Mucosa of gallbladder (tissue), 1 donor: Measurements from ENCODE around the gene PRSS48. TPM values are rescaled to one million over a fixed set of nuclear protein-coding genes. Genes with fewer than 3 reads are reported as not detected.
"Not testable (repeated sequence)": the region's sequence is repeated elsewhere in the genome, so short reads cannot be mapped to it uniquely, and the experiment has no call there.

Experiments
- DNase-seq: peaks from one replicate; pipeline ENCODE4 v3.0.0-alpha.2; 2020; ENCODE audit warnings: low spot score
- total RNA-seq: library from RNA; stranded (reverse); gene quantifications from one replicate; pipeline ENCODE4 v1.2.1, GENCODE V29; 2021
- donor health status: DM: no; HTN: no; CAD: no.

PRSS48 gene
- total RNA-seq, 1 donor from 2014 or later = not detected

DNA sequence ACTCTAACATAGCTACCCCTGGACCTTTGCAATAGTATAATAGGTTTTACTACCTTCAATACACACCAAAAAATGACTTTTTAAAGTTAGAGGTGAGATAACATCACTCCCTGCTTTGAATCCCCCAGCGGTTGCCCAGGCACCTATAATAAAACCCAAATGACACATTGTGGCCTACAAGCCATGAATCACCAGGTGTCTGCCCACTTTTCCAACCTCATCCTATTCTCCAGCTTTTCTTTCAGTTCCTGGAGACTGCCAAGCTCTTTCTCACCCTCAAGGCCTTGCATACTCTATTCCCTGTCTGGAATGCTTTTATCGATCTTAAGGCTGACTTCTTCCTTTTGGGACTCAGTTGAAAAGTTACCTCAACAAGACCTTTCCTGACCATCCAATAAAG is 16.4 kb upstream of the PRSS48 start:
- DNase-seq = no peak

DNA sequence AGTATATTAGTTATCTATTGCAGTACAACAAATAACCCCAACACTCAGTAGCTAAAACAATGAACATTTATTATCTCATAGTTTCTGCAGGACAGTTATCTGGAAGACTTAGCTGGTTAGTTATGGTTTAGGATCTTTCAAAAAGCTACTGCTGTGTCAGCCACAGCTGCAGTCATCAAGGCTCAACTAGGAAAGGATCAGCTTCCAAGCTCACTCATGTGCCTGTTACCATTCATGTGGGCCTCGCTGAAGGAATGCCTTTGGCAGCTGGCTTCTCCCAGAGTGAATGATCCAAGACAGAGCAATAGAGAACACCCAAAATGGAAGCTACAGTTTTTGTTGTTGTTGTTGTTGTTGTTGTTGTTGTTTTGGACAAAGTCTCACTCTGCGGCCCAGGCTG is 13.5 kb upstream of the PRSS48 start:
- no peak for DNase-seq

DNA sequence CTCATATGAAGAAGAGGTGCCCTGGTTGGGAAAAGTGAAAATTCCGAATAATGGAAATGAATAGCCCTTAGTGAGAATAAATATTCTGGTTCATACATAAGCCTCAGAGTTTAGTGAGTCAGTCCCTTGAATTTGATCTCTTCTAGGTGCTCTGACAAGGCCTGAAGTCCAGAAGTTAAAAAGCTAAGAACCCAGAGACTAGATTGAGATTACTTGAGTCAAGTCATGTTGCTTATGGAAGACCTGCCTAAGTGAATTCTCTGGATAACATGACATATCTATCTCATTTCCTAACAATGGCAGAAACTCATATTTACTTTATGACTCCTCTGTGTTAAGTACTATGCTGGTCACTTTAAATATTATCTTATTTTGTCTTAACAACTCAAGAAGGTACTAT is 10.5 kb upstream of the PRSS48 start:
- DNase-seq = no peak

DNA sequence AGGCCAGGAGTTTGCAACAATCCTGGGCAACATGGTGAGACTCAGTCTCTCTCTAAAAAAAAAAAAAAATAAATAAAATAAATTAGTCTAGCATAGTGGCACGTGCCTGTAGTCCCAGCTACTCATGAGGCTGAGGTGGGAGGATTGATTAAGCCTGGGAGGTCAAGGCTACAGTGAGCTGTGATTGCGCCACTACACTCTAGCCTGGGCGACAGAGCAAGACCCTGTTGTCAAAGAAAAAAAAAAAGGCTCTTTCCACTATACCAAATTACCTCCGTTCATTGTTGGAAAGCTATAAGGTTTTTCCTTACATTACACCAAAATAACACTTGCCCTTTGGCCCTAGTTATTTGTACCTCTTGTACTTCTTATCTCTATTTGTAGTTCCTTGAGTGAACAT is 9.9 kb upstream of the PRSS48 start:
- DNase-seq = no peak

DNA sequence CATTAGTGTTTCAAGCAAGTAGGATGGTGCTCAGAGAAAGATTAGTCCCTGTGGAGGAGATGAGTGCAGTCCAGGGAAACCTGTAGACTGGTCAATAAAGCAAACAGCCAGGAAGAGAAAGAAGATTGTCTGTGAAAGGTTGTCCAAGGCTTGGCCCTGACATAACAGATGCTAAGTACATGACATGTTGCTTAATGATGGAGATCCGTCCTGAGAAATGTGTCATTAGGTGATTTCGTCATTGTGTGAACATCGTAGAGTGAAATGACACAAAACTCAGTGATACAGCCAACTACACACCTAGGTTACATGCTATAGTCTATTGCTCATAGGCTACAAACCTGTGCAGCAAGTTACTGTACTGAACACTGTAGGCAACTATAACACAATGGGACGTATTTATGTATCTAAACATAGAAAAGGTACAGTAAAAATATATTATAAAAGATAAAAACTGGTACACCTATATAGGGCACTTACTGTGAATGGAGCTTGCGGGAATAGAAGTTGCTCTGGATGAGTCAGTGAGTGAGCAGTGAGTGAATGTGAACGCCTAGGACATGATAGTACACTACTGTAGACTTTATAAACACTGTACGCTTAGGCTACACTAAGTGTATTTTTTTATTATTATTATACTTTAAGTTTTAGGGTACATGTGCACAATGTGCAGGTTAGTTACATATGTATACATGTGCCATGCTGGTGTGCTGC is 9.0 kb upstream of the PRSS48 start:
- no peak for DNase-seq

DNA sequence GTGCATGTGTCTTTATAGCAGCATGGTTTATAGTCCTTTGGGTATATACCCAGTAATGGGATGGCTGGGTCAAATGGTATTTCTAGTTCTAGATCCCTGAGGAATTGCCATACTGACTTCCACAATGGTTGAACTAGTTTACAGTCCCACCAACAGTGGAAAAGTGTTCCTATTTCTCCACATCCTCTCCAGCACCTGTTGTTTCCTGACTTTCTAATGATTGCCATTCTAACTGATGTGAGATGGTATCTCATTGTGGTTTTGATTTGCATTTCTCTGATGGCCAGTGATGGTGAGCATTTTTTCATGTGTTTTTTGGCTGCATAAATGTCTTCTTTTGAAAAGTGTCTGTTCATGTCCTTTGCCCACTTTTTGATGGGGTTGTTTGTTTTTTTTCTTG is 8.1 kb upstream of the PRSS48 start:
- DNase-seq = not testable (repeated sequence)

DNA sequence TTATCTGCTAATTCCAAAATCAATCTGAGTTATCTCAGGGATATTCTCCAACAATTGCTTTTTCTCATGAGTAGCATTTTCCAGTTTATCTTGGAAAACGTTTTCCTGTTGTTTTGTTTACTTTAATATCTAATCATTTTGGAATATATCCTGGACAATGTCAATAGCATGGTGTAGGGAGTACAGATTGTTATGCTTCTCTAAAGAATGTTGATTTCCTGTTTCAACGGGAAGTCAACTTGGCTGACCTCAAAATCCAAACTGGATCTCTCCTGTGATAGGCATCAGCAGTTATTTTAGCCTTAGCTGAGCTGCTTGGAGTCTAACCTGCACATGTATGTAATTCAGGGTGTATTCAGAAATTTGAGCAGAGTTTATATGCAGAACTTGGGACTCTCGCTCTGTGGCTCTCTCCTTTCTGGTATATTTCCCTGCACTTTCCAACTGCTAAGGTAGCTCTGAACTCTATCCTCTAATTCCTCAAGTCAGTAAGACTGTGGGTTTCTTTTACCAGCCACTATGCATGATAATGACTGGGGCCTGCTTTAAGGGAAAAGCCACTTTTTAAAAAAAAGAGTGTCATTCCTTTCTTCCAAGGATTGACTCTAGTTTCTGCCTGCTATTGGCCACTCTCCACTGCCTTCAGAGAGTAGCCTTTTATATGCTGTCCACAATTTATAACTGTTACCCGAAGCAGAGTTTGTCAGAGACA is 7.7 kb downstream of the PRSS48 start:
- DNase-seq = no peak

DNA sequence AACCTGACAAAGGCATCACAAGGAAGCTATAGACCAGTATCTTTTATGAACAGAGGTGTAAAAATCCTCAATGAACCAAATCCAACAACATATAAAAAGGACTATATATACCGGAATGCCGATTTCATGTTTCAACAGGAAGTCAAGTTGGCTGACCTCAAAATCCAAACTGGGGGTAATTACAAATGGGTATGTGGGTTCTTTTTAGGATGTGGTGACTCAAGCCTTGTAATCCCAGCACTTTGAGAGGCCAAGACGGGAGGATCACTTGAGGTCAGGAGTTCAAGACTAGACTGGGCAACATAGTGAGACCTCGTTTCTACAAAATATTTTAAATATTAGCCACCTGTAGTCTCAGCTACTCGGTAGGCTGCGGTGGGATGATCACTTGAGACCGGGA is 10.4 kb downstream of the PRSS48 start:
- no peak for DNase-seq

DNA sequence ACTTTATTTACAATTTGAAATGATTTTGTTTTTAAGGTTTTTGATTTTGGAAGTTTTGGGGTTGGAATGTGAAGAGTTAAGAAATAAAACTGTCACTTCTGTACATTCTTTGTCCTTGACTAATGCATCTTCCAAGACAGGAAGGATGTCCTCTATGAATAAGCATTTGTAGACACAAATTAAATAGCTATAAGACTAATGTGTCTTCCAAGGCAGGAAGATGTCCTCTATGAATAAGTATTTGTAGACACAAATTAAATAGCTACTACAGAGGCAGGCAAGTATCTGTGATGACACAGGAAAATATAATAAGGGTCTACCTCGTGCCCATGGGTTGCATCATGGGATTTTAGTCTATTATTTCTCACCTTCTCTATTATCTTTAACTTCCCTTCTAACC is 14.5 kb downstream of the PRSS48 start:
- DNase-seq = no peak

DNA sequence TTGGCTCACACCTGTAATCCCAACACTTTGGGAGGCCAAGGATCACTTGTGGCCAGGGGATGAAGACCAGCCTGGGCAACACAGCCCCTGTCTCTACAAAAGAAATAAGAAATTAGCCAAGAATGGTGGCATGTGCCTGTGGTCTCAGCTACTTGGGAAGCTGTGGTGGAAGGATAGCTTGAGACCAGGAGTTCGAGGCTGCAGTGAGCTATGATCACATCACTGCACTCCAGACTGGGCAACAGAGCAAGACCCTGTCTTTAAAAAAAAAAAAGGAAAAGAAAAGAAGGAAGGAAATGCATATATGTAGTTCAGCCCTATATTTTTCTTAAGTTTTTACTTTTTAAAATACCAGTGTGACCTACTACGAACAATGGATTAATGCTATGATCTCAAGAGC is 15.1 kb downstream of the PRSS48 start:
- no peak for DNase-seq

DNA sequence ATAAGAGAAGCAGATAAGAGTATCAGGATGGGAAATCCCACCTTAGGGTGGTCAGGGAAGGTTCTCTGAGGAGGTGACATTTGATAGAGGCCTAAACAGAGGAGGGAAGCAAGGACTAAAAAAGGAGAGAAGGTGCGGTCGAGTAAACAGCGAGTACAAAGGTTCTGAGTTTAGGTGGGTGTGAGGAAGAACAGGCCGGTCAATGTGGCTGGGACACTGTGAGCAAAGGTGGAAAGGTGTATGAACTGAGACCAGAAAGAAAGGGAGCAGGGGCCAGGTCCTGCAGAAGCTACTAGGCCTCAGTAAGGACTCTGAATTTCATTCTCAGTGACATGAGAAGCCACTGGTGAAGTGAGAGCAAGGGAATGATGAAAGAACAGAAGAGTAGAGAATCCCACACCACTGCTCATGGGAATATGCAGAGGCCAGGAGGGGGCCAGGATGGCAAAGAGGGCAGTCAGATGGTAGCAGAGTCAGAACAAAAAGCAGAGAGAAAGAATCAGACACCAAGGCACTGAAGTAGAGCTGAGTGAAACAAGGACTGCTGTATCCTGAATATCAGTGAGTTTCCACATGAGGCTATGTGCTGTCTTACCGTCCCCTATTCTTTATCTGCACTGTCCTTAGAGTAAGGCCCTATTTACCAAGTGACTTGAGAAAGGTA is 18.0 kb downstream of the PRSS48 start:
- DNase-seq = no peak

DNA sequence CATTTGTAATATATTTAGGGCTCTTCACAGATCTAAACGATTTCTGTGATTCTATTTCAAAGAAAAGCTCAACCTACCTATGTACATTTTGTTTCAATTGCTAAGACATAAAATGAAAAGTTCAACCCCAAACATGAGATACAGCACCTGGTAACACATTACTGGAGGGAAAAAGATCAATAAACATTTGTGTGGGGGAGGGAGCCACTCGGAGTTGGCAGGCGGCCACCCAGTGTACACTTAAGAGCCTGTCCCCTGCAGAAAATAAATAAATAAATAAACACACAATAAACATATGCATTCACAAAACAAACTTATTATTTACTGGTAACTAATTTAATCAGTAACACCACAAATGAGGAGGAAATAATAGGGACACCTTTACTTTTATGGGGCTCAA is 19.3 kb downstream of the PRSS48 start:
- DNase-seq = no peak

DNA sequence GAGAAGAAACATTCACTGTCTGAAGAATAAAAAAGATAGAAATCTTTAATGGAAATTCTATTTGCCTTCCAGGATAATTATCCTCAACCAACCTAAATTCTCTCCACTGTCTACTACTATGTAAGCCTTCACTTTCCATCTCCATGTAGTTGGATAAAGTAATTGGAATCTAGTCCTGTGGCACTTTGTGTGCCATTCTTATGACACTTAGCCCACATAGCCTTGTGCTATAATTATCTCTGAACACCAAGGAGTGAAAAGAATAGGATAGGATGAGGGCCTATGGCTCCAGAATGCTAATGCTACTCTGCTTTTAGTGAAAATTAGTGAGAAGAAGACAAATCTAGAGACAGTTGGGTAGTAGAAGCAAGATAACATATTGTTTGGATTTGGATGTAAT is 20.2 kb downstream of the PRSS48 start:
- DNase-seq = no peak

DNA sequence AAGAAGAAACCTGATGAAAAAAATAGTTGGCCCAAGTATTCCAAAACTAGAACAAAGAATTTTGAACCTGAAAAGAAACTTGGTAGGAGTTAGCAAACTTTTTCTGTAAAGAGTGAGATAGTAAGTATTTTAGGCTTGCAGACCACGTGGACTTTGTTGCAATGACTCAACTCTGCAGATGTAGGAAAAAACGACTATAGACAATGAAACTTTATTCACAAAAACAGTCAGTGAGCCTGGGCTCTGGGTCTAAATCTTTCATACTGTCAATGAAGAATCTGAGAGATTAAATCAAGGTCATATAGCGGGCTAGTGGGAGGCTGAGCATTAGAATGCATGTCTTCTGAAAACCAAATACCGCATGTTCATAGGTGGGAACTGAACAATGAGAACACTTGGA is 25.5 kb downstream of the PRSS48 start:
- no peak for DNase-seq

DNA sequence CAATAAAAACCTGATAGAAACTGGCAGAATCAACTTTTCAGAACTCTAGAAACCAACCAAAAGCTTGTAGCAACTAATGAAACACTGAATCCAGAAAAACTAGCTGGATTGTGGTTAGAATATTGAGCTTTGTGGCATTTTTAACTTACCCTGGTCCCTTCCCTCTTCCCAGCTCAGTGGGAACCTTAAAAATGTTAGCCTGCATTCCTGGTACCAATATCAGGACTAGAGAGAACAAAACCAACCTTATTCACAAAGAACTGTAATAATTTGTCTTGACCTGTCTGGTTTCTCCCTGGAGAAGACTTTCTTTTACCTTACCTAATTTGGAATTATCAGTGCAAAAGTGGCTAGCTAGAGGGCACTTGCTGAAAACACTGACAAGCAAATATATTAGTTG is 27.3 kb downstream of the PRSS48 start:
- DNase-seq = no peak

DNA sequence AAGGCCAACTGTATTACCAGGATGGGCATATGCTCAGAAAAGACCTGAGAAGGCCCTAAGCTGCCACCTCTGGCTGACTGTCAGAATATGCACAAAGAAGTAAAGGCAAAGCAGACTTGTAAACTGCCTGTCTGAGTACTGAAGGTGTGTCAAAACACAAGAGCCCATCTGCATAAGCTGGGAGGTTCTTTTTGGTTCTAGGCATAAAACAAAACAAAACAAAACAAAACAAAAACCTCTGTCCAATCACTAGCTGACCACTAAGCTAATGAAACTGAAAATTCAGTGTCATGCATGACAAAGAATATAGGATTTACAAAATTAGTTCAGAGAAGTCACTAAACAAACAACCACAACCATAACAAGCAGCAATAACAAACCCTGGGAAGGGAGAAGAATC is 27.8 kb downstream of the PRSS48 start:
- no peak for DNase-seq

DNA sequence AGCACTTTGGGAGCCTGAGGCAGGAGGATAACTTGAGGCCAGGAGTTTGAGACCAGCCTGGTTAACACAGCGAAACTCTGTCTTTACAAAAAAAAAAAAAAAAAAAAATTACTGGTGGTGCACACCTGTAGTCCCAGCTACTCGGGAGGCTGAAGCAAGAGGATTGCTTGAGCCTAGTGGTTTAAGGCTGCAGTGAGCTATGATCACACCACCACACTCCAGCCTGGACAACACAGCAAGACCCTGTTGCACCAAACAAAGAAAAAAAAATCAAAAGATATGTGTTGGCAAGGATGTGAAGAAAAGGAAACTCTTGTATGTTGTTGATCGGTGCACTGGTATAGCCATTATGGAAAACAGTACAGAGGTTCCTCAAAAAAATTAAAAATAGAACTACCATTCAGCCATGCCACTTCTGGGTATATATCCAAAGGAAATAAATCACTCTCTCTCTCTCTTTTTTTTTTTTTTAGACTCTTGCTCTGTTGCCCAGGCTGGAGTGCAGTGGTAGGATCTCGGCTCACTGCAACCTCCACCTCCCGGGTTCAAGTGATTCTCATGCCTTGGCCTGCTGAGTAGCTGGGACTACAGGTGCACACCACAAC is 33.3 kb downstream of the PRSS48 start:
- no peak for DNase-seq

DNA sequence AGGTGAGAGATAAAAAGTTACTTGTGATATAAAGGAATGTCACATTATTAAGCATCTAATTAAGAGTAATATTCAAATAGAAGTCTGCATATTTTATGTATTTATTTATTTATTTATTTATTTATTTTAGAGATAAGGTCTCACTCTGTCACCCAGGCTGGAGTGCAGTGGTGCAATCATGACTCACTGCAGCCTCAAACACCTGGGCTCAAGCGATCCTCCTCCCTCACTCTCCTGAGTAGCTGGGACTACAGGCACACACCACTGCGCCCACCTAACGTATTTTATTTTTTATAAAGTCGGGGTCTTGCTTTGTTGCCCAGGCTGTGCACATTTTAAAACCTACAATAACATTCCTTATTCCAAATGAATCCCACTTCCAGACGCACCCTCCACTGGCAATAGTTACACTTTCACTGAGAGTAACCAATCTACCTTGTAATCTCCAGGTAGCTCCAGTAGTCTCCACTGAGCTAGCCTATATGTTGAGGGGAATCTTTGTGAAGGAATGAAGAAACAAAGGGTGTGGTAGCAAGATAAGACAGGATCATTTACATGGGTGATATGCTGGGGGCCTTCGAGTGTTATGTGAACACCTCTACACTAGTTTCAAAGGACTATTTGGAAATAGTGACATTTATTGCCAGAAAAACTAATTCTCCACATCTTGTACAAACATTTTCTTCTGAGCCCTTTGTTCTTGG is 36.5 kb downstream of the PRSS48 start:
- no peak for DNase-seq

DNA sequence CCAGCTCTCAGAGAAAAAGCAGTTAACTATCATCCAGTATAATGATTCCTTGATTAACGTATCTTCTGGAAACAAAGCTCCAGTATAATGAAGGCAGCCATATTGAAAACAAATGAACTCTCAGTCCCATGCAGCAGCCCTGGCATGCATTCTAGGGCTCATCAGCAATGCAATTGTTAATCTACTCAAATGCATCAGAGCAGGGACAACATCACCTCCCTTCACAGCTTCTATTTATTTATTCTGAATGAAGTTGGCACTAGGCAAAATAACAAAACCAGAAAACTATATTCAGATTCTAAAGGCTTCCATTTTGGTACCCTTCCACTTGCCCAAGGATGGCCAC is 37.0 kb downstream of the PRSS48 start:
- DNase-seq = no peak

DNA sequence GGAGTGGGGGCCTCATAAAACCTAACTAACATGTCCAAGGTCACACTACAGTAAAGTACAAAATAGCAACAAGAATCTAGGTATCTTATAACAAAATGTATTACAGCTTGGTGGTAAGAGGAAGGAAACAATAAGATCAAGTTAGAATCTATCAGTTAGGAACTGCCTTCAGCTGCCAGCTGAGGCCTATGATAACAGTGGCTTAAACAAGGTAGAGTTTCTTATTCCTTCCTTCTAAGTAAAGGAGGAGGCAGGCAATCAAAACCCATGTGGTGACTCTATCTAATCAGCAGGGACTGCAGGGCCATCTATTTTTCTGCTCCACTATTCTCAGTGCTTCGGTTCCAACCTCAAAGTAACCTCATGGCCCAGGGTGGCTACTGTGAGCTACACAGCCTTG is 37.5 kb downstream of the PRSS48 start:
- DNase-seq = no peak

DNA sequence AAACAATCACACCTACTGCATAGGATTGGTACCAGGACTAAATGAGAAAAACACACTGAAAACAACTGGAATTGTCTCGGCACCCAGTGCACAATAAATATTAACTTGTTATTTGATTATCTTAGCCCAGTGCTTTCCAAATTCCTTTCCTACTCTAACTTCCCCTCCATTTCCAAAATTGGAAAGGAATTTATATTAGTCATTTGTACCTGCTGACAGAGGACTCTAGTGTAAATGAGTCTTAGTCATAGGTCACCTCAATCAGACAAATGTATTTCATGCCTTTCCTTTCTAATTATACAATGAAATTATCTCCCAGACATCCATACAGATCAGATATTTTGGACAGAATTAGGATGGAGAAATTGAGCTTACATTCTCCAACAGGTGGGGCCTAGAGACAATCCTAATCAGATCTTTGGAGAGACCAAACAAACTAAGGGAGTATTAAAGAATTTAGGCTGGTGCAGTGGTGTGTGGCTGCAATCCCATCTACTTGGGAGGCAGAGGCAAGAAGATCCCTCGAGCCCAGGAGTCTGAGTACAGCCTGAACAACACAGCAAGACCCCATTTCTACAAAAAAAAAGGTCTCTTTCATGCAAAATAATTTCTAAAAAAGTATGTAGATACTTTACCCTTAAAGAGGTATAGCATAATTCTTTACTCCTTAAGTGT is 38.4 kb downstream of the PRSS48 start:
- no peak for DNase-seq

DNA sequence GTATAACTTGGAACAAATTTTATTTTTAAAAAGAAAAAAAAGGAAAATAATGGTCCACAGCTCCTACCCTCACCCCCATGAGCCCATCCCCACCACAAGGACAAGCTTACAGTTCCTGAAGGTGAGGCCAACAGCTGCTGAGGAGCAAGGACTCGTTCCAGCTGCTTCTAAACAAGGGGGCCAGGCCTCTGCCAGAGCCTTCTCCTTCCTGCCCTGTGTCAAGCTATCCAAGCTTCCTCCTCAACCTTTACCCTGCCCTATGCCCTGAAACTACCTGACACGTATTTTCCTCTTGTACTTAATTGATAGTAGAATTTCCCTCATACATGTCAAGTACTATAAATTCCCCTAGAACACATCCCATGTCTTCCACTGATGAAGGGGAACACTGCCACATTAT is 39.7 kb downstream of the PRSS48 start:
- no peak for DNase-seq
